HFFc6 (cell line): ENCODE results near the gene THPO. TPM values are rescaled to one million over a fixed set of nuclear protein-coding genes. Genes with fewer than 3 reads are reported as not detected.

Source experiments
- DNase-seq: peaks from one replicate; pipeline ENCODE4 v3.0.0-alpha.2; 2018
- H3K27ac Mint-ChIP-seq: 2 replicates; pipeline ENCODE4 v1.8.0; 2020; ENCODE audit warnings: mild to moderate bottlenecking, mixed read lengths
- H3K27me3 Mint-ChIP-seq: 2 replicates; pipeline ENCODE4 v1.8.0; 2021; ENCODE audit warnings: mild to moderate bottlenecking, moderate library complexity, mixed read lengths; ENCODE audit not compliant: insufficient read depth
- H3K36me3 Mint-ChIP-seq: 2 replicates; pipeline ENCODE4 v1.8.0; 2021; ENCODE audit warnings: low read depth, mixed read lengths
- H3K4me1 Mint-ChIP-seq: 2 replicates; pipeline ENCODE4 v1.8.0; 2020; ENCODE audit warnings: low read depth, mixed read lengths
- H3K4me3 Mint-ChIP-seq: 2 replicates; pipeline ENCODE4 v1.8.0; 2020; ENCODE audit warnings: mild to moderate bottlenecking, moderate library complexity, mixed read lengths
- H3K9me3 Mint-ChIP-seq: 2 replicates; pipeline ENCODE4 v1.8.0; 2020; ENCODE audit warnings: mild to moderate bottlenecking, mixed read lengths
- CTCF ChIP-seq: fragments of 200-600 bp; sonication (generic); IDR thresholded peaks from 2 replicates; pipeline ENCODE4 v1.5.0; 2021; ENCODE audit warnings: antibody characterized with exemption, mild to moderate bottlenecking
- total RNA-seq, 6 experiments: library from RNA; stranded (reverse); fragmentation: NEBNext Ultra II Directional; extraction: Animal tissue kit (Norgen Biotek cat#: 25700); gene quantifications; 2 replicates in 1 of 6; 3 replicates in 5 of 6; pipeline ENCODE4 v1.2.3, GENCODE V29; 2021

THPO gene
- total RNA-seq, 6 experiments from 2014 or later, result not detected

- TF ChIP-seq CTCF, result no peak
- Mint-ChIP-seq H3K36me3 (no peaks in the 10 kb centered on the region), H3K9me3 (no peaks in the 10 kb centered on the region), H3K27ac (no peak overlapping the region), H3K27me3 (peaks cover 45% of the 10 kb centered on the region), H3K4me1 (peaks cover 8% of the 10 kb centered on the region), H3K4me3 (no peak overlapping the region)
- DNase-seq, result peak; percentile 85
Measured at GRCh38 chr3:184399410-184399809, 21.4 kb upstream of the THPO start.

- no peak overlapping the region for H3K27ac Mint-ChIP-seq
- DNase-seq, result no peak
Measured at GRCh38 chr3:184395320-184395660, 17.3 kb upstream of the THPO start.

GRCh38 chr3:184391266-184391665 lies 13.3 kb upstream of the THPO start:
- no peak for TF ChIP-seq CTCF
- no peak for DNase-seq
- Mint-ChIP-seq H3K36me3 (no peaks in the 10 kb centered on the region), H3K9me3 (no peaks in the 10 kb centered on the region), H3K4me1 (no peaks in the 10 kb centered on the region), H3K27ac (no peak overlapping the region), H3K27me3 (peaks cover 54% of the 10 kb centered on the region), H3K4me3 (no peak overlapping the region)

More at GRCh38 chr3:184395320-184395660, 17.3 kb upstream of the THPO start:
- no peak overlapping the region for H3K4me3 Mint-ChIP-seq
- TF ChIP-seq CTCF, result no peak
- peaks cover 8% of the 10 kb centered on the region for H3K4me1 Mint-ChIP-seq
- no peaks in the 10 kb centered on the region for H3K9me3 Mint-ChIP-seq
- H3K27me3 Mint-ChIP-seq, result peaks cover 49% of the 10 kb centered on the region
- H3K36me3 Mint-ChIP-seq, result no peaks in the 10 kb centered on the region

- Mint-ChIP-seq H3K27me3 (peaks cover 43% of the 10 kb centered on the region), H3K9me3 (no peaks in the 10 kb centered on the region), H3K36me3 (no peaks in the 10 kb centered on the region), H3K4me3 (no peak overlapping the region), H3K4me1 (no peaks in the 10 kb centered on the region), H3K27ac (no peak overlapping the region)
- no peak for TF ChIP-seq CTCF
- no peak for DNase-seq
Measured at GRCh38 chr3:184389935-184390528, 12.0 kb upstream of the THPO start.

- H3K27me3 Mint-ChIP-seq, result peaks cover 42% of the 10 kb centered on the region
- H3K9me3 Mint-ChIP-seq, result no peaks in the 10 kb centered on the region
- no peak for TF ChIP-seq CTCF
- H3K4me3 Mint-ChIP-seq, result no peak overlapping the region
- DNase-seq, result no peak
- no peak overlapping the region for H3K27ac Mint-ChIP-seq
- no peaks in the 10 kb centered on the region for H3K36me3 Mint-ChIP-seq
- H3K4me1 Mint-ChIP-seq, result no peaks in the 10 kb centered on the region
Measured at GRCh38 chr3:184389384-184389783, 11.4 kb upstream of the THPO start.

GRCh38 chr3:184388936-184389230 lies 10.9 kb upstream of the THPO start:
- no peaks in the 10 kb centered on the region for H3K4me1 Mint-ChIP-seq
- no peak for TF ChIP-seq CTCF
- H3K27ac Mint-ChIP-seq, result no peak overlapping the region
- H3K9me3 Mint-ChIP-seq, result no peaks in the 10 kb centered on the region
- H3K4me3 Mint-ChIP-seq, result no peak overlapping the region
- peaks cover 42% of the 10 kb centered on the region for H3K27me3 Mint-ChIP-seq
- H3K36me3 Mint-ChIP-seq, result no peaks in the 10 kb centered on the region
- no peak for DNase-seq
